Calu3 (cell line): ENCODE data around the gene B4GALT5. TPM values are rescaled to one million over a fixed set of nuclear protein-coding genes. Genes with fewer than 3 reads are reported as not detected.
"Not testable (repeated sequence)": the region's sequence is repeated elsewhere in the genome, so short reads cannot be mapped to it uniquely, and the experiment has no call there.

ENCODE experiments used
- BruUV-seq: library from RNA; stranded (reverse); fragments of 400-500 nt; replicated peaks from 2 replicates; lab custom pipeline; 2021; lab: Mats Ljungman, UMichigan
- CTCF ChIA-PET: fragments of 300-600 bp; sonication (Branson Sonifier 250); formaldehyde crosslinking; loops from one replicate; lab custom pipeline; 2022; ENCODE audit warnings: antibody characterized with exemption; lab: Charles Lee
- DNase-seq: peaks from one replicate; pipeline ENCODE4 v3.0.0; 2022
- H3K27ac Mint-ChIP-seq: one replicate; pipeline ENCODE4 v1.8.0; 2022; ENCODE audit warnings: mixed read lengths; ENCODE audit not compliant: unreplicated experiment
- H3K27me3 Mint-ChIP-seq: one replicate; pipeline ENCODE4 v1.8.0; 2022; ENCODE audit warnings: mixed read lengths; ENCODE audit not compliant: unreplicated experiment
- H3K36me3 Mint-ChIP-seq: one replicate; pipeline ENCODE4 v1.8.0; 2022; ENCODE audit warnings: mild to moderate bottlenecking, moderate library complexity, mixed read lengths; ENCODE audit not compliant: insufficient read depth, unreplicated experiment
- H3K4me1 Mint-ChIP-seq: one replicate; pipeline ENCODE4 v1.8.0; 2022; ENCODE audit warnings: mild to moderate bottlenecking, low read depth, mixed read lengths; ENCODE audit not compliant: unreplicated experiment
- H3K4me3 Mint-ChIP-seq: one replicate; pipeline ENCODE4 v1.8.0; 2022; ENCODE audit warnings: mild to moderate bottlenecking, low read depth, moderate library complexity, mixed read lengths; ENCODE audit not compliant: unreplicated experiment
- H3K9me3 Mint-ChIP-seq: one replicate; pipeline ENCODE4 v1.8.0; 2022; ENCODE audit warnings: low read depth, mixed read lengths; ENCODE audit not compliant: unreplicated experiment
- intact Hi-C: fragments of 100-400 bp; cut with micrococcal nuclease; formaldehyde crosslinking; loops from one replicate; pipeline ENCODE4 v1.10.0; 2022; ENCODE audit not compliant: unreplicated experiment
- total RNA-seq: library from RNA; stranded (reverse); gene quantifications from 2 replicates; pipeline ENCODE4 v1.2.3, GENCODE V29; 2022
- TF ChIP-seq, protein P1 (sequence below): fragments of 200-600 bp; IDR thresholded peaks from one replicate; pipeline ENCODE4 v1.8.0; 2022; ENCODE audit warnings: antibody characterized with exemption; ENCODE audit not compliant: unreplicated experiment

The B4GALT5 gene
- total RNA-seq, 1 experiment from 2014 or later: 117 TPM

DNA sequence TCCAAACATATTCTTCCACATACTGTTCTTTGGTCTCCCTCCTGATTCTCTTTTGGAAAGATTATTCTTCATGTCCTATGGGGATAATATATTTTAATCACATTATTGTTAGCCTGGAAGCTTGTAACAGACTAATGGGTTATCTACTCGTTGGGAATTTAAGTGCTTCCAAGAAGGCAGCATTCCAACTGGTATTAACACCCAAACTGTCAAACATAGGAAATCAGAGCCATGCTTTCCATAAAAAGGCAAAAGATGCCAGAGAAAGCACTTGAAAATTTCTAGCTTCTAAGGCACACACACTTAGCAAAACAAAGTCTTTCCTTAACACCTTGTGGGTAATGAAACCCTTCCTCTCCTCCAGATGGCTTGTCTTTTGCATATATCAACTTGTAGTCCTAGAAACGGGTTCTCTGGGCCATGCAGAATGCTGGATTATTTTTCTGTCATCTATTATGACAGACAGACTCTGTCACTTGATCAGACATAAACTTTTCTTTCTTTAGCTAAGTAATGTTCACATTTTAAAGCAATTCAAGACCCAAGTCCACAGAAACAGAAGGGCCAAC, 41.5 kb downstream of the B4GALT5 start:
- intact Hi-C loops: no loop called here
- Mint-ChIP-seq H3K27ac (no peak overlapping the region), H3K9me3 (no peaks in the 10 kb centered on the region), H3K27me3 (no peaks in the 10 kb centered on the region), H3K4me3 (peak overlapping the region; percentile 5), H3K36me3 (peaks cover 31% of the 10 kb centered on the region), H3K4me1 (peaks cover 80% of the 10 kb centered on the region)
- BruUV-seq: no TSS peak
- no peak for DNase-seq
- CTCF ChIA-PET: interaction anchor here (0.6 kb wide), 1 partner anchor 141 kb away, joined by 3 read pairs; the partner anchor contains the start of gene SLC9A8
- TF ChIP-seq, protein P1, sequence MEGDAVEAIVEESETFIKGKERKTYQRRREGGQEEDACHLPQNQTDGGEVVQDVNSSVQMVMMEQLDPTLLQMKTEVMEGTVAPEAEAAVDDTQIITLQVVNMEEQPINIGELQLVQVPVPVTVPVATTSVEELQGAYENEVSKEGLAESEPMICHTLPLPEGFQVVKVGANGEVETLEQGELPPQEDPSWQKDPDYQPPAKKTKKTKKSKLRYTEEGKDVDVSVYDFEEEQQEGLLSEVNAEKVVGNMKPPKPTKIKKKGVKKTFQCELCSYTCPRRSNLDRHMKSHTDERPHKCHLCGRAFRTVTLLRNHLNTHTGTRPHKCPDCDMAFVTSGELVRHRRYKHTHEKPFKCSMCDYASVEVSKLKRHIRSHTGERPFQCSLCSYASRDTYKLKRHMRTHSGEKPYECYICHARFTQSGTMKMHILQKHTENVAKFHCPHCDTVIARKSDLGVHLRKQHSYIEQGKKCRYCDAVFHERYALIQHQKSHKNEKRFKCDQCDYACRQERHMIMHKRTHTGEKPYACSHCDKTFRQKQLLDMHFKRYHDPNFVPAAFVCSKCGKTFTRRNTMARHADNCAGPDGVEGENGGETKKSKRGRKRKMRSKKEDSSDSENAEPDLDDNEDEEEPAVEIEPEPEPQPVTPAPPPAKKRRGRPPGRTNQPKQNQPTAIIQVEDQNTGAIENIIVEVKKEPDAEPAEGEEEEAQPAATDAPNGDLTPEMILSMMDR: no peak

GRCh38 chr20:49671433-49671832, 42.2 kb downstream of the B4GALT5 start:
- no peak overlapping the region for H3K4me3 Mint-ChIP-seq
- no peak for DNase-seq
- H3K4me1 Mint-ChIP-seq: peaks cover 77% of the 10 kb centered on the region
- peaks cover 23% of the 10 kb centered on the region for H3K36me3 Mint-ChIP-seq
- H3K9me3 Mint-ChIP-seq: no peaks in the 10 kb centered on the region
- H3K27me3 Mint-ChIP-seq: no peaks in the 10 kb centered on the region
- TF ChIP-seq, protein P1: no peak
- intact Hi-C loops: no loop called here
- BruUV-seq: no TSS peak
- H3K27ac Mint-ChIP-seq: no peak overlapping the region
- CTCF ChIA-PET: interaction anchor here (0.9 kb wide), 1 partner anchor 20 kb away, joined by 3 read pairs; no protein-coding TSS in a partner anchor

GRCh38 chr20:49669601-49670189, 44.0 kb downstream of the B4GALT5 start:
- Mint-ChIP-seq H3K4me1 (peaks cover 73% of the 10 kb centered on the region), H3K27ac (peak overlapping the region; percentile 70), H3K27me3 (no peaks in the 10 kb centered on the region), H3K4me3 (no peak overlapping the region), H3K36me3 (peaks cover 16% of the 10 kb centered on the region), H3K9me3 (no peaks in the 10 kb centered on the region)
- intact Hi-C loops: no loop called here
- no peak for DNase-seq
- CTCF ChIA-PET: interaction anchor here (0.6 to 3.1 kb wide), 5 partner anchors 9 to 143 kb away, joined by 3 to 12 read pairs (median 4); partner anchors contain the start of gene SLC9A8
- BruUV-seq: no TSS peak
- TF ChIP-seq, protein P1: no peak

DNA sequence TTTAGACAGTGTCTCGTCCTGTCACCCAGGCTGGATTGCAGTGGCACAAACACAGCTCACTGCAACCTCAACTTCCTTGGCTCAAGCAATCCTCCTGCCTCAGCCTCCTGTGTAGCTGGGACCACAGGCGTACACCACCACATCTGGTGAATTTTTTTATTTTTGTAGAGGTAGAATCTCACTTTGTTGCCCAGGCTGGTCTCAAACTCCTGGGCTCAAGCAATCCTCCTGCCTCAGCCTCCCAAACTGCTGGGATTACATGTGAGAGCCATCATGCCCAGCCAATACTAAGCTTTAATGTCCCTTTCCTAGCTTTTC, 44.8 kb downstream of the B4GALT5 start:
- H3K4me1 Mint-ChIP-seq: peaks cover 73% of the 10 kb centered on the region
- CTCF ChIA-PET: interaction anchor here (0.7 to 3.1 kb wide), 4 partner anchors 10 to 1080 kb away, joined by 3 to 12 read pairs (median 5); no protein-coding TSS in a partner anchor
- H3K4me3 Mint-ChIP-seq: peak overlapping the region; percentile 60
- DNase-seq, BruUV-seq, H3K27me3 Mint-ChIP-seq, intact Hi-C loops, H3K9me3 Mint-ChIP-seq: not testable (repeated sequence)
- peak overlapping the region; percentile 70 for H3K27ac Mint-ChIP-seq
- peaks cover 10% of the 10 kb centered on the region for H3K36me3 Mint-ChIP-seq
